ENCODE data around the gene FMO3. TPM values are rescaled to one million over a fixed set of nuclear protein-coding genes. Genes with fewer than 3 reads are reported as not detected.

The FMO3 gene
- total RNA-seq, 1 experiment from 2014 or later: not detected

GRCh38 chr1:171075041-171075440, 15.7 kb upstream of the FMO3 start:
- TF ChIP-seq IRF2 (CRISPR knock-in tag; IDR thresholded peaks at IDR 0.05; ENCODE audit: borderline replicate concordance, low read depth) (no peak), ZNF423 (CRISPR knock-in tag; IDR thresholded peaks at IDR 0.05) (no peak), USF2 (CRISPR knock-in tag; IDR thresholded peaks at IDR 0.05) (no peak), ZNF532 (CRISPR knock-in tag; IDR thresholded peaks at IDR 0.05; ENCODE audit: borderline replicate concordance) (no peak), ZNF281 (CRISPR knock-in tag; IDR thresholded peaks at IDR 0.05) (no peak), ZBTB21 (CRISPR knock-in tag; IDR thresholded peaks at IDR 0.05; ENCODE audit: borderline replicate concordance) (no peak), FOXJ3 (CRISPR knock-in tag; IDR thresholded peaks at IDR 0.05; ENCODE audit: borderline replicate concordance) (no peak), E2F1 (CRISPR knock-in tag; IDR thresholded peaks at IDR 0.05) (no peak)
- TF ChIP-seq, protein P1, sequence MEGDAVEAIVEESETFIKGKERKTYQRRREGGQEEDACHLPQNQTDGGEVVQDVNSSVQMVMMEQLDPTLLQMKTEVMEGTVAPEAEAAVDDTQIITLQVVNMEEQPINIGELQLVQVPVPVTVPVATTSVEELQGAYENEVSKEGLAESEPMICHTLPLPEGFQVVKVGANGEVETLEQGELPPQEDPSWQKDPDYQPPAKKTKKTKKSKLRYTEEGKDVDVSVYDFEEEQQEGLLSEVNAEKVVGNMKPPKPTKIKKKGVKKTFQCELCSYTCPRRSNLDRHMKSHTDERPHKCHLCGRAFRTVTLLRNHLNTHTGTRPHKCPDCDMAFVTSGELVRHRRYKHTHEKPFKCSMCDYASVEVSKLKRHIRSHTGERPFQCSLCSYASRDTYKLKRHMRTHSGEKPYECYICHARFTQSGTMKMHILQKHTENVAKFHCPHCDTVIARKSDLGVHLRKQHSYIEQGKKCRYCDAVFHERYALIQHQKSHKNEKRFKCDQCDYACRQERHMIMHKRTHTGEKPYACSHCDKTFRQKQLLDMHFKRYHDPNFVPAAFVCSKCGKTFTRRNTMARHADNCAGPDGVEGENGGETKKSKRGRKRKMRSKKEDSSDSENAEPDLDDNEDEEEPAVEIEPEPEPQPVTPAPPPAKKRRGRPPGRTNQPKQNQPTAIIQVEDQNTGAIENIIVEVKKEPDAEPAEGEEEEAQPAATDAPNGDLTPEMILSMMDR (IDR thresholded peaks at IDR 0.05): no peak
- no peak for DNase-seq (ENCODE audit: low spot score)
- H3K4me3 Mint-ChIP-seq: no peak overlapping the region
- no peak for ATAC-seq
- no peak overlapping the region for H3K27ac Mint-ChIP-seq
- no peaks in the 10 kb centered on the region for H3K4me1 Mint-ChIP-seq
- no peaks in the 10 kb centered on the region for H3K36me3 Mint-ChIP-seq
- CTCF ChIA-PET: interaction anchor here (1.2 kb wide), 1 partner anchor 239 kb away, joined by 3 read pairs; the partner anchor contains the start of gene FMO4
- POLR2A ChIA-PET: no interaction called here
- H3K9me3 Mint-ChIP-seq: no peaks in the 10 kb centered on the region
- H3K27me3 Mint-ChIP-seq (ENCODE audit: low read depth): no peaks in the 10 kb centered on the region

GRCh38 chr1:171081314-171081753, 9.4 kb upstream of the FMO3 start:
- ChIA-PET CTCF (interaction anchor here (0.7 to 2.4 kb wide), 17 partner anchors 11 to 279 kb away, joined by 3 to 45 read pairs (median 5); partner anchors contain the start of genes FMO2 and FMO4), POLR2A (no interaction called here)
- Mint-ChIP-seq H3K4me3 (no peak overlapping the region), H3K27ac (no peak overlapping the region; the same call in 1 of the 2 replicates), H3K4me1 (peaks cover 5% of the 10 kb centered on the region), H3K27me3 (ENCODE audit: low read depth) (no peaks in the 10 kb centered on the region), H3K36me3 (no peaks in the 10 kb centered on the region), H3K9me3 (no peaks in the 10 kb centered on the region)
- DNase-seq (ENCODE audit: low spot score) (no peak), ATAC-seq (no peak)
- TF ChIP-seq GABPB1 (CRISPR knock-in tag; IDR thresholded peaks at IDR 0.05) (no peak), ZNF532 (CRISPR knock-in tag; IDR thresholded peaks at IDR 0.05; ENCODE audit: borderline replicate concordance) (no peak), NR3C1 (CRISPR knock-in tag; conservative IDR thresholded peaks at IDR 0.05; ENCODE audit: low read depth) (no peak), JAZF1 (CRISPR knock-in tag; IDR thresholded peaks at IDR 0.05) (no peak), JUN (CRISPR knock-in tag; IDR thresholded peaks at IDR 0.05) (no peak), ZNF671 (CRISPR knock-in tag; IDR thresholded peaks at IDR 0.05) (no peak), FOXP1 (CRISPR knock-in tag; IDR thresholded peaks at IDR 0.05; ENCODE audit: borderline replicate concordance) (no peak), SMAD3 (CRISPR knock-in tag; IDR thresholded peaks at IDR 0.05; ENCODE audit: borderline replicate concordance) (no peak), ZNF317 (CRISPR knock-in tag; IDR thresholded peaks at IDR 0.05; ENCODE audit: borderline replicate concordance, low read depth) (no peak), ZNF263 (CRISPR knock-in tag; IDR thresholded peaks at IDR 0.05; ENCODE audit: low read depth) (no peak)
